Sigmoid colon (tissue), 4 donors: ENCODE measurements around the gene TMEM44.

ENCODE experiments used
- CTCF ChIP-seq, 4 experiments: fragments of 450-650 bp in 3 of 4; fragments of 200-600 bp in 1 of 4; IDR thresholded peaks; one replicate each; pipeline ENCODE4 v1.5.1; 2016 to 2019; ENCODE audit warnings: antibody characterized with exemption in 4 of 4, mild to moderate bottlenecking in 3 of 4, moderate library complexity in 2 of 4
- EP300 ChIP-seq, 4 donors: sonication (generic); formaldehyde crosslinking; IDR thresholded peaks; one replicate each; pipeline ENCODE4 v1.6.1; 2017; ENCODE audit warnings: antibody characterized with exemption in 4 of 4
- POLR2A ChIP-seq, 2 donors: fragments of 450-650 bp; IDR thresholded peaks; one replicate each; pipeline ENCODE4 v1.6.1; 2016; ENCODE audit warnings: antibody characterized with exemption in 2 of 2, mild to moderate bottlenecking in 2 of 2, moderate library complexity in 2 of 2
- POLR2AphosphoS5 ChIP-seq, 4 donors: sonication (generic); formaldehyde crosslinking; IDR thresholded peaks; one replicate each; pipeline ENCODE4 v1.6.1; 2017; ENCODE audit warnings: antibody characterized with exemption in 4 of 4

- no peak for TF ChIP-seq EP300 (IDR thresholded peaks at IDR 0.05)
- TF ChIP-seq CTCF (IDR thresholded peaks at IDR 0.05): no peak
- TF ChIP-seq POLR2A (IDR thresholded peaks at IDR 0.05): no peak
- TF ChIP-seq POLR2AphosphoS5 (IDR thresholded peaks at IDR 0.05): no peak
Measured at GRCh38 chr3:194554473-194555123, 78.6 kb downstream of the TMEM44 start.
